Stimulated activated CD4-positive, alpha-beta T cell treated with anti-CD3 and anti-CD28 coated beads, TNF-alpha, amount 100 ng/mL, for 4 hours (primary cell): ENCODE results near the gene GALK2.
"Not testable (repeated sequence)": the region's sequence is repeated elsewhere in the genome, so short reads cannot be mapped to it uniquely, and the experiment has no call there.

ENCODE experiments used
- DNase-seq, 3 experiments: peaks; one replicate each; pipeline ENCODE4 v3.0.0-alpha.2; 2020; ENCODE audit warnings: low read depth in 3 of 3

Gene GALK2

GRCh38 chr15:49223536-49224274 is 53.7 kb downstream of the GALK2 start:
- no peak for DNase-seq

- no peak for DNase-seq
Measured at GRCh38 chr15:49225572-49226281, 55.7 kb downstream of the GALK2 start.

GRCh38 chr15:49227602-49228001 is 57.6 kb downstream of the GALK2 start:
- DNase-seq: no peak

GRCh38 chr15:49229922-49230321 is 59.9 kb downstream of the GALK2 start:
- DNase-seq: no peak

GRCh38 chr15:49232236-49232806 is 62.3 kb downstream of the GALK2 start:
- no peak for DNase-seq

GRCh38 chr15:49235446-49236124 is 65.5 kb downstream of the GALK2 start:
- no peak for DNase-seq

GRCh38 chr15:49236869-49237268 is 66.8 kb downstream of the GALK2 start:
- no peak for DNase-seq

- no peak for DNase-seq
Measured at GRCh38 chr15:49238342-49238741, 68.3 kb downstream of the GALK2 start.

- no peak for DNase-seq
Measured at GRCh38 chr15:49239105-49239504, 69.1 kb downstream of the GALK2 start.

- no peak for DNase-seq
Measured at GRCh38 chr15:49242820-49243219, 72.8 kb downstream of the GALK2 start.

GRCh38 chr15:49247556-49248110 is 77.6 kb downstream of the GALK2 start:
- DNase-seq: no peak

GRCh38 chr15:49248291-49248690 is 78.2 kb downstream of the GALK2 start:
- no peak for DNase-seq

- DNase-seq: no peak
Measured at GRCh38 chr15:49255966-49256759, 86.1 kb downstream of the GALK2 start.

GRCh38 chr15:49265117-49265516 is 95.1 kb downstream of the GALK2 start:
- DNase-seq: not testable (repeated sequence)

GRCh38 chr15:49265911-49266310 is 95.9 kb downstream of the GALK2 start:
- no peak for DNase-seq

- no peak for DNase-seq
Measured at GRCh38 chr15:49270541-49271421, 100.7 kb downstream of the GALK2 start.

GRCh38 chr15:49273734-49274318 is 103.8 kb downstream of the GALK2 start:
- no peak for DNase-seq

GRCh38 chr15:49278751-49279150 is 108.7 kb downstream of the GALK2 start:
- DNase-seq: no peak

GRCh38 chr15:49279521-49280456 is 109.7 kb downstream of the GALK2 start:
- DNase-seq: no peak
